ENCODE results near the gene AUTS2.

DNA sequence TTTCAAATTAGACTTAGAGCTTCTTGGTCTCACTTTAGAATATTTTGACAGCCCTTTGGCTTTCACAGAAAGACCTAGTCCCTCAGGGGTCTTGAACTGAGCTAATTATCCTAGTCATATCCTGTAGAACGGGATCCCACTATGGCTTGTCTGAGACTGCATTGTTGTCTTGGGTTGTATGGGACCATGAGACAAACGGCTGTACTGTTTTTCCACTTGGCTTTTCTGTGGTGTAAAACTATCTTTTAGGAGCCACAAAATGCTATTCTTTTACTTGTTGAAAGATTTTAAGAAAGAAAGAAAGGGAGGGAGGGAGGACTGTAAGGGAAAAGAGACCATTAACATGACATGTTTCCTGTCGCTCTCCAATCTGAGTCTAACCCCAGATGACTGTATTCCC, 432.5 kb downstream of the AUTS2 start:
- TF ChIP-seq EZH2phosphoT487 (IDR thresholded peaks at IDR 0.05; ENCODE audit: borderline replicate concordance): no peak
- TF ChIP-seq, protein P1, sequence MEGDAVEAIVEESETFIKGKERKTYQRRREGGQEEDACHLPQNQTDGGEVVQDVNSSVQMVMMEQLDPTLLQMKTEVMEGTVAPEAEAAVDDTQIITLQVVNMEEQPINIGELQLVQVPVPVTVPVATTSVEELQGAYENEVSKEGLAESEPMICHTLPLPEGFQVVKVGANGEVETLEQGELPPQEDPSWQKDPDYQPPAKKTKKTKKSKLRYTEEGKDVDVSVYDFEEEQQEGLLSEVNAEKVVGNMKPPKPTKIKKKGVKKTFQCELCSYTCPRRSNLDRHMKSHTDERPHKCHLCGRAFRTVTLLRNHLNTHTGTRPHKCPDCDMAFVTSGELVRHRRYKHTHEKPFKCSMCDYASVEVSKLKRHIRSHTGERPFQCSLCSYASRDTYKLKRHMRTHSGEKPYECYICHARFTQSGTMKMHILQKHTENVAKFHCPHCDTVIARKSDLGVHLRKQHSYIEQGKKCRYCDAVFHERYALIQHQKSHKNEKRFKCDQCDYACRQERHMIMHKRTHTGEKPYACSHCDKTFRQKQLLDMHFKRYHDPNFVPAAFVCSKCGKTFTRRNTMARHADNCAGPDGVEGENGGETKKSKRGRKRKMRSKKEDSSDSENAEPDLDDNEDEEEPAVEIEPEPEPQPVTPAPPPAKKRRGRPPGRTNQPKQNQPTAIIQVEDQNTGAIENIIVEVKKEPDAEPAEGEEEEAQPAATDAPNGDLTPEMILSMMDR (conservative IDR thresholded peaks at IDR 0.05; ENCODE audit: low read length): no peak
